ENCODE data around the gene LONP1.
"Not testable (repeated sequence)": the region's sequence is repeated elsewhere in the genome, so short reads cannot be mapped to it uniquely, and the experiment has no call there.

LONP1 gene

DNA sequence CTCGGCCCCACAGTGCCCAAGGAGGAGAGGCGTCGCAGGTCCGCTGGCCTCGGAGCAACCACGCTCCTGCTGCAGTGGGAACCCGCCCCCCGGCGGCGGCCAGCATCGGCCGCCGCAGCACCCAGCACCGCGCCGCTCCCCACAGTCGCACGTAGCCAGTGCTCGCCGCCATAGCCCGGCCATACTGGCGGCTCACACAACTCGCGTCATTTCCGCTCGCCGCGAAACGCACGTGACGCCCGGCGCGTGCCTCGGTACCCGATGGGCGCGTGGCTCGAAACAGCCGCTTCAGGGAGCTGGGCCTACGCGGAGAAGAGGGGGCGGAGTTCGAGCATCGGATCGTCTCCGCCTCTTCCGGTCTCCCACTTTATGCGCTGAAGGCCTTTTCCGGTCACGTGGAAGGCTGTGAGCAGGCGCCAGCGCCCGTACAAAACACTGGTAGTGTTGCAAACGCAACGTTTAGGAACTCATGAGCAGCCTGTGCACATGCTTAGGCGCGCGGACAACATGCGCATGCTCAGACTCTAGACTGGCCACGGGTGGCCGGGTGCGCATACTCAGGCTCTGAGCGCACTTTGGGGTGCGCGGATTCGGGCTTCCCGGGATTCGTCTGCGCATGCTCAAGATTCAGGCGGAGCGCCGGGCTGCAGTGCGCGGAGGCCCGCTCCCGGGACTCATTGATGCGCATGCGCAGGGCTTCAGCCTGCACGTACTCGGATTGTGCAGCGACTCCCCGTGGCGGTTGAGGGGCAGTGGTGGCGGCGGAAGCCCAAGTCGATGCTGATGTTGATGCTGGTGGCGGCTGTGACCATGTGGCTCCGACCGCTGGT is at the start of gene LONP1, which contains the start of gene CATSPERD:
Gene LONP1, minus strand, starts transcription at position 186 of the 830 bp plus-strand sequence. Its CDS starts 14 bp downstream, at position 172.
Gene CATSPERD, plus strand, starts transcription at position 677 of the 830 bp plus-strand sequence. Its CDS starts 101 bp downstream, at position 778.
- FAIRE-seq, result peak; percentile 70

DNA sequence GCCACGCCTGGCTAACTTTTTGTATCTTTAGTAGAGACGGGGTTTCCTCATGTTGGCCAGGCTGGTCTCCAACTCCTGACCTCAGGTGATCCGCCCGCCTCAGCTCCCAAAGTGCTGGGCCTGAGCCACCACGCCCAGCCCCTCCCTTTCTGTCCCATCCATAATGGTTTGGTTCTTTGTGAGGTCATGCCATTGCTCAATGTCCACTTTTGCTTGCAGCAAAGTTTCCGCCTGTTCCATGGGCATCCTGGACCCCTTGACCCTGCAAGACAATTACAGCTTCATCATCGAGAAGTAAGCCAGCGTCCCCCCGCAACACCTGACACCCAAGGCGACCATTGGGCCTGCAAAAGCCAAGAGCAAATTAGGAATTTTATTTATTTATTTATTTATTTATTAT is 48.0 kb upstream of the LONP1 start:
- no peak for FAIRE-seq

GRCh38 chr19:5765220-5765619 is 45.3 kb upstream of the LONP1 start:
- no peak for FAIRE-seq

- no peak for FAIRE-seq
These were observed 42.8 kb upstream of the LONP1 start for GRCh38 chr19:5762608-5763217.

DNA sequence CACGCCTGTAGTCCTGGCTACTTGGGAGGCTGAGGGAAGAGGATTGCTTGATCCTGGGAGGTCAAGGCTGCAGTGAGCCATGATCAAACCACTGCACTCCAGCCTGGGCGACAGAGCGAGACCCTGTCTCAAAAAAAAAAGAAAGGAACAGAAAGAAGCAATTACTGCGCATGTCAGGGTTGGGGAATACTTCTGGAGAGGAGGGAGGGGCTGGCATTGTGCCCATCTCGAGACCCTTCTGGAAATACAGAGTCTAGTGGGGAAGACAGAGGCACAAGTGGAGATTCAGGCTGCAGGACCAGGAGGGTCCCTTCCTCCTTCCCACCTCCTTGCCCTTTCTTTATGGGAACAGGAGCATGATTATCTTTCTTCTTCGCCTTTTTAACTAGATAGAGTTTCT is 33.8 kb upstream of the LONP1 start:
- no peak for FAIRE-seq

DNA sequence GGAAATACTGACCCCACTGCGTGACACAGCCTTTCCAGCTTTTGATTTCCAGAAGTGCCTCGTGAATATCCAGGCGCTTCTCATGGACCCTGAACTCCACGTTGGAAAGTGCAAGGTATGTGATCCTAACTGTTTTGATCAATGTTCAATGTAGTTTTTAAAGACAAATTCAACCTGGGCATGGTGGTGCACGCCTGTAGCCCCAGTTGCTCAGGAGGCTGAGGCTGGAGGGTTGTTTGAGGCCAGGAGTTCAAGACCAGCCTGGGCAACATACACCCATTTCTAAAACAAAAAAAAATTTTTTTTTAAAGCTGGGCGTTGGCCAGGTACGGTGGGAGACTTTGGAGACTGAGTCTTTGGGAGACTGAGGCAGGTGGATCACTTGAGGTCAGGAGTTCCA is 31.8 kb upstream of the LONP1 start:
- no peak for FAIRE-seq

GRCh38 chr19:5749505-5749904 is 29.6 kb upstream of the LONP1 start:
- FAIRE-seq, result no peak

DNA sequence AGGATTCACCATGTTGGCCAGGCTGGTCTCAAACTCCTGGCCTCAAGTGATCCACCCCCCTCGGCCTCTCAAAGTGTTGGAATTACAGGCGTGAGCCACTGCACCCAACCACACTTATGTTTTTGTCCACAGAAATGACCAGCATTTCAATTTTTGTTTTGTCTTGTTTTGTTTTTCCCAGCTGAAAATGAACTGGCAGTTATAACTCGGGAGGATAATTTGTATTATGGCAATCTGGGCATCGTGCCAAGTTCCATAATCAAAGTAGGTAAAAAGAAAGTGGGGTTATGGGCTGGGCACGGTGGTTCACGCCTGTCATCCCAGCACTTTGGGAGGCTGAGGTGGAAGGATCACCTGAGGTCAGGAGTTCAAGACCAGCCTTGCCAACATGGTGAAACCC is 29.0 kb upstream of the LONP1 start:
- FAIRE-seq, result not testable (repeated sequence)

GRCh38 chr19:5744999-5745398 is 25.1 kb upstream of the LONP1 start:
- not testable (repeated sequence) for FAIRE-seq

- FAIRE-seq, result no peak
These were observed 23.7 kb upstream of the LONP1 start for GRCh38 chr19:5743630-5744029.

GRCh38 chr19:5742051-5742450 is 22.1 kb upstream of the LONP1 start:
- FAIRE-seq, result no peak

- no peak for FAIRE-seq
These were observed 18.5 kb upstream of the LONP1 start for GRCh38 chr19:5738423-5738822.

GRCh38 chr19:5733172-5733571 is 13.2 kb upstream of the LONP1 start:
- FAIRE-seq, result not testable (repeated sequence)

DNA sequence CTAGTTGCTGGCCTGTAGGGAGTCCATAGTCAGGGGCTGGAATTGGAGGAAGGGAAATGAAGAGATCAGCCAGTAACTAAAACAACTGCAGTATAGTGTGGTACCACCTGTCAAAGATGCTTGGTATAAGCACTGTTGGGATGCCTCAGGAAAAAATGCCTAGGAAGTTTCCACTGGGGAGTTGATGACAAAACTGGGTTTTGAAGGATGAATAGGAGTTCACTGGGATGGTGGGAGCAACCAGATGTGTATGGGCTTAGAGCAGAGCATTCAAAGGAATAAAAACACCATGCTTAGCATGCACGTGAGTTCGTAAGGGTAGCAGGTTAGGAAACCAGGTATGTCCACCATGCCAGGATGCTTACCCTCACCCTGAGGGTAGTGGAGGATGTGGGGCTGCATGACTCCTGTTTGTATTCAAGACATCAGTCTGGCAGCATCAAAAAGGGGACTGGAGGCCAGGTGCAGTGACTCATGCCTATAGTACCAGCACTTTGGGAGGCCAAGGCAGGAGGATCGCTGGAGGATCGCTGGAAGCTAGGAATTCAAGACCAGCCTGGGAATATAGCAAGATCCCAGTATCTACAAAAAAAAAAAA is 7.6 kb upstream of the LONP1 start:
- no peak for FAIRE-seq

DNA sequence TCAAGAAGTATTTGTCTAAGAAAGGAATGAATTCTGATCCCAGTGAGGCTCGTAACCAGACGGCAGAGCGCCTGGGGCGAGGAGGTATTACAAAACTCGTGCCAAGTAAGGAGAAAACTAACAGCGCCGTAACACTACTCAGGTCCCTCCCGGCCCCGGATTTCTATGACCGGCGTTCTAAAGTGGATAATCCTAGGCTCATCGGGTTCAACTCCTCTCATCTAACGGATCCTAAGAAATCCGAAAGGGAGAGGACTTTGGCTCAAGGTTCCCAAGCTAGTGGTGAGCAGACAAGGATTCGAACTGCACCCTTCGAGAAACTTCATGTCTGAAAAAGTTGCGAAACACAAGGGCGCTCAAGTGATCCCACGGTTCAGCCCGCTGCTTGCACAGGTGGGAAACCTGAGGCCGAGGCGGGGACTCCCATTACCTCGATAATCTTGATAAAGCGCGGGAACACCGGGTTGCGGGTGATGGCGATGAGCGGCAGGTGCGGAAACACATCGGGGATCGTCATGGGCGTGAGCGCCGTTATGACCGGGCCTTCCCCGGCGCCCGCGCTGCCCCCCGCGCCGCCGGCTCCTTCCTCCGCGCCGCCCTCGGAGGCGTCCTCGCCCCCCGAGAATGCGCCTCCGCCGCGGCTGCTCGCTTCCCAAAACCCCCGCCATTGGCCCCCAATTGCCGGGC is 529 bp downstream of the LONP1 start:
- FAIRE-seq, result no peak

GRCh38 chr19:5718579-5719273 is 1.2 kb downstream of the LONP1 start:
- no peak for FAIRE-seq

GRCh38 chr19:5718037-5718578 is 1.8 kb downstream of the LONP1 start:
- FAIRE-seq, result no peak

- FAIRE-seq, result no peak
These were observed 2.6 kb downstream of the LONP1 start for GRCh38 chr19:5717215-5717935.

- FAIRE-seq, result no peak
These were observed 5.1 kb downstream of the LONP1 start for GRCh38 chr19:5714816-5715215.

DNA sequence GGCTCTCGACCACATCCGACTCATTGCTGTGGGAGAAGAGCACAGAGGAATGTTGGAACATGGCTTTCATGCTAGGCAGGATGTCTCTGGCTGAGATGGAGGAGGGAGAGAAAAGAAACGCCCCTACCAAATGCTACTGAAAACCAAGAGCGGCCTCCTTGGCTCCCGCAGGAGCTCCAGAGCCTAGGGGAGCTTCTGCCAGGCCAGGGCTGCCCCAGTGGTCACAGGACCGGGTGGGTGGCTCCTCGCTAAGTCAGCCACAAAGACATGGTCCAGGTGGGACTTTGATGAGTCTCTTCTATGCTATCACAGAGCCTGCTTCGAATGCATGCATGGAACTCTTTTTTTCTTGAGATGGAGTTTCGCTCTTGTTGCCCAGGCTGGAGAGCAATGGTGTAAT is 6.7 kb downstream of the LONP1 start:
- no peak for FAIRE-seq

- no peak for FAIRE-seq
These were observed 8.2 kb downstream of the LONP1 start for GRCh38 chr19:5711713-5712161.

- FAIRE-seq, result no peak
These were observed 8.9 kb downstream of the LONP1 start for GRCh38 chr19:5711025-5711424.

Measured in islet of Langerhans (tissue), 1 donor.